ENCODE results near the gene EMP2. TPM values are rescaled to one million over a fixed set of nuclear protein-coding genes. Genes with fewer than 3 reads are reported as not detected.

EMP2 gene
- total RNA-seq, 1 experiment from 2014 or later = 14.4 TPM

DNA sequence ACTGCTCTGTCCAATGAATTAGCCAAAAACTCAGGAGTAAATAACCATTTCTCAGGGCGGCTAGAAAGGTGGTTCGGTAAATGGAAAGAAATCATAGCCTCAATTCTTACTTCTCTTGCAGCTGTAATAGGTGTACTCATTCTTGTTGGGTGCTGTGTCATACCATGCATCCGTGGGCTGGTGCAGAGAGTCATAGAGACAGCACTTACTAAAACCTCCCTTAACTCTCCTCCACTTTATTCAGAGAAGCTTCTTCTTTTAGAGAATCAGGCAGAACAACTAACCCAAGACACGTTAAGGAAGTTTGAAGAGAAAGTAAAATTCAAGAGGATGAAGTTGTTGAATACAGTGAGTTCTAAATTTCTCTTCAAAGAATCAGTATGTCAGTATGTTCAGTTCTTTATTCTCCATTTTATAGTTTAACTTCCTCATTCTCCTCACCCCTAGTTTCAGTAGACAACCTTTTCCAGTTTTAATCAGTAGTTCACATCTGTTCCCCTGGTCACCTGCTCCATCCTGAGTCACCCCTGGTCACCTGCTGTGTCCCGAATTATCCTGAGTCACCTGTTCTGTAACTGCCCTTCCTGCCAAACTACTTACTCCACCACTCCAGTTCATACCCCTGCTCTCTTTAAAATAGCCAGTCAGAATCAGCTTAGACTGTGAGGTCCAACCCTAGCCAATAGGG, 85.9 kb downstream of the EMP2 start:
- H3K9me3 ChIP-seq (ENCODE audit: control insufficient read depth, low read depth, low read length) = no peaks in the 10 kb centered on the region
- DNase-seq = peak; percentile 60
- no peak overlapping the region for H3T11ph ChIP-seq (ENCODE audit: low read length)
- H3K79me2 ChIP-seq (ENCODE audit: insufficient read depth, low read length) = no peaks in the 10 kb centered on the region
- TF ChIP-seq, protein P1, sequence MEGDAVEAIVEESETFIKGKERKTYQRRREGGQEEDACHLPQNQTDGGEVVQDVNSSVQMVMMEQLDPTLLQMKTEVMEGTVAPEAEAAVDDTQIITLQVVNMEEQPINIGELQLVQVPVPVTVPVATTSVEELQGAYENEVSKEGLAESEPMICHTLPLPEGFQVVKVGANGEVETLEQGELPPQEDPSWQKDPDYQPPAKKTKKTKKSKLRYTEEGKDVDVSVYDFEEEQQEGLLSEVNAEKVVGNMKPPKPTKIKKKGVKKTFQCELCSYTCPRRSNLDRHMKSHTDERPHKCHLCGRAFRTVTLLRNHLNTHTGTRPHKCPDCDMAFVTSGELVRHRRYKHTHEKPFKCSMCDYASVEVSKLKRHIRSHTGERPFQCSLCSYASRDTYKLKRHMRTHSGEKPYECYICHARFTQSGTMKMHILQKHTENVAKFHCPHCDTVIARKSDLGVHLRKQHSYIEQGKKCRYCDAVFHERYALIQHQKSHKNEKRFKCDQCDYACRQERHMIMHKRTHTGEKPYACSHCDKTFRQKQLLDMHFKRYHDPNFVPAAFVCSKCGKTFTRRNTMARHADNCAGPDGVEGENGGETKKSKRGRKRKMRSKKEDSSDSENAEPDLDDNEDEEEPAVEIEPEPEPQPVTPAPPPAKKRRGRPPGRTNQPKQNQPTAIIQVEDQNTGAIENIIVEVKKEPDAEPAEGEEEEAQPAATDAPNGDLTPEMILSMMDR (conservative IDR thresholded peaks at IDR 0.05) = no peak
- Mint-ChIP-seq H3K4me1 (peaks cover 14 to 19% of the 10 kb centered on the region in 2 experiments), H3K27ac (no peak overlapping the region), H3K4me3 (no peak overlapping the region), H3K36me3 (ENCODE audit: insufficient read depth in 1 of 3, low read depth in 3 of 3) (peaks cover 11 to 19% (median 13%) of the 10 kb centered on the region in 3 experiments), H3K9me3 (peaks cover 10 to 25% of the 10 kb centered on the region in 2 experiments), H3K27me3 (ENCODE audit: low read depth) (peaks cover 3% of the 10 kb centered on the region; the same call in 1 of the 2 replicates)
- no CpG with 5 or more reads among the region's 5 CpGs for WGBS (ENCODE audit: extremely low coverage, insufficient read length, low lambda C conversion rate)
- no peak overlapping the region for H3K23ac ChIP-seq (ENCODE audit: insufficient read length, low read depth, low read length)
- no peak overlapping the region for H3K9ac ChIP-seq (ENCODE audit: extremely low read depth, insufficient read length, low read length)
- no peaks in the 10 kb centered on the region for H3K79me1 ChIP-seq (ENCODE audit: insufficient read depth, low read depth, low read length, poor library complexity, severe bottlenecking)
- no peaks in the 10 kb centered on the region for H3K27me3 ChIP-seq (ENCODE audit: insufficient read depth, low read length)
- no peak overlapping the region for H2BK5ac ChIP-seq (ENCODE audit: insufficient read length, low read length)
- H3K18ac ChIP-seq (ENCODE audit: insufficient read length, low read depth, low read length) = no peak overlapping the region
- H3K4me1 ChIP-seq (ENCODE audit: insufficient read depth, low read length) = no peaks in the 10 kb centered on the region; the same call in 1 of the 2 replicates
- no peak overlapping the region for H2AFZ ChIP-seq (ENCODE audit: low read length)
- no peak overlapping the region for H4K5ac ChIP-seq (ENCODE audit: insufficient read length, low read depth, low read length)
- no peak overlapping the region for H2BK20ac ChIP-seq (ENCODE audit: low read depth, low read length, poor library complexity, severe bottlenecking)
- no peaks in the 10 kb centered on the region for H4K20me1 ChIP-seq (ENCODE audit: control insufficient read depth, insufficient read depth, insufficient read length)
- no peaks in the 10 kb centered on the region for H3K23me2 ChIP-seq (ENCODE audit: insufficient read length, low read depth, low read length, poor library complexity, severe bottlenecking)
- no peak overlapping the region for H3K27ac ChIP-seq (ENCODE audit: insufficient read length, low read depth, low read length)
- H3K4me2 ChIP-seq (ENCODE audit: insufficient read depth, insufficient read length, low read length) = no peak overlapping the region
- H2BK15ac ChIP-seq (ENCODE audit: low read depth, low read length) = no peak overlapping the region
- H2BK120ac ChIP-seq (ENCODE audit: low read depth, low read length, poor library complexity, severe bottlenecking) = no peak overlapping the region
- no peak overlapping the region for H4K91ac ChIP-seq (ENCODE audit: insufficient read length, low read depth, low read length)
- H4K8ac ChIP-seq (replicated peaks; ENCODE audit: insufficient read length, low read depth, low read length) = no peak overlapping the region
- H3K14ac ChIP-seq (ENCODE audit: insufficient read depth, low read length) = no peak overlapping the region
- no peak overlapping the region for H2BK12ac ChIP-seq (ENCODE audit: insufficient read length, low read depth, low read length)
- H2AK5ac ChIP-seq (ENCODE audit: insufficient read length, low read length) = no peak overlapping the region
- no peak overlapping the region for H3K4ac ChIP-seq (ENCODE audit: low read depth, low read length)
- no peak overlapping the region for H3K56ac ChIP-seq (ENCODE audit: insufficient read length, low read depth, low read length)

All from H9 (cell line).